GM12892 (cell line): ENCODE results near the gene TCF15.

Experiments used
- POLR2A ChIP-seq: IDR thresholded peaks from 2 replicates; pipeline ENCODE4 v1.6.1; 2011; ENCODE audit warnings: low read depth, low read length, control low read depth
- TAF1 ChIP-seq: IDR thresholded peaks from 2 replicates; pipeline ENCODE4 v1.6.1; 2011; ENCODE audit warnings: low read depth, mild to moderate bottlenecking, control low read depth, low read length, borderline replicate concordance

GRCh38 chr20:592506-592905 is 17.6 kb downstream of the TCF15 start:
- no peak for TF ChIP-seq POLR2A
- TF ChIP-seq TAF1, result no peak
